Measurements from ENCODE around the gene ITGAL. TPM values are rescaled to one million over a fixed set of nuclear protein-coding genes. Genes with fewer than 3 reads are reported as not detected.
A peak's percentile ranks its signal among the peaks of the same experiment; 100 is the strongest.

ITGAL gene
- total and polyA plus RNA-seq, 2 of the 13 experiments (the other 11 are each of a cell fraction or from before 2014, with no cell fraction given), result 0.86 to 1.2 TPM

GRCh38 chr16:30526823-30527634 is 54.5 kb downstream of the ITGAL start (continued):
- no peak for TF ChIP-seq NCOA5 (CRISPR knock-in tag; IDR thresholded peaks at IDR 0.05)
- TF ChIP-seq ZNF274 (CRISPR knock-in tag; IDR thresholded peaks at IDR 0.05), result peak; percentile 79; the same call in 1 of the 2 replicates
- no peak for TF ChIP-seq REXO4 (CRISPR knock-in tag; IDR thresholded peaks at IDR 0.05; ENCODE audit: borderline replicate concordance)
- no peak for TF ChIP-seq ZNF773 (CRISPR knock-in tag; IDR thresholded peaks at IDR 0.05; ENCODE audit: borderline replicate concordance)
- TF ChIP-seq ZFP91 (CRISPR knock-in tag; IDR thresholded peaks at IDR 0.05; ENCODE audit: borderline replicate concordance), result peak; percentile 88; the same call in 1 of the 2 replicates
- no peak for TF ChIP-seq HIVEP1 (CRISPR knock-in tag; IDR thresholded peaks at IDR 0.05)
- peak; percentile 19; the same call in 1 of the 2 replicates for TF ChIP-seq TGIF2 (CRISPR knock-in tag; IDR thresholded peaks at IDR 0.05)
- TF ChIP-seq ZNF800 (CRISPR knock-in tag; IDR thresholded peaks at IDR 0.05), result peak; percentile 41
- TF ChIP-seq NR0B2 (CRISPR knock-in tag; IDR thresholded peaks at IDR 0.05), result peak; percentile 80; the same call in 1 of the 2 replicates
- TF ChIP-seq HNF1B (CRISPR knock-in tag; IDR thresholded peaks at IDR 0.05), result peak; percentile 79; the same call in 1 of the 2 replicates
- TF ChIP-seq ZNF451 (CRISPR knock-in tag; IDR thresholded peaks at IDR 0.05), result peak; percentile 73; the same call in 1 of the 2 replicates
- 0 out of 2 replicates have a peak, but pooled peaks have one; percentile 83 for TF ChIP-seq ZNF333 (CRISPR knock-in tag; IDR thresholded peaks at IDR 0.05; ENCODE audit: borderline replicate concordance)
- 0 out of 2 replicates have a peak, but pooled peaks have one; percentile 6 for TF ChIP-seq ZNF343 (CRISPR knock-in tag; IDR thresholded peaks at IDR 0.05)
- no peak for TF ChIP-seq GPN1 (CRISPR knock-in tag; IDR thresholded peaks at IDR 0.05; ENCODE audit: borderline replicate concordance)
- peak; percentile 86 for TF ChIP-seq ESRRA (CRISPR knock-in tag; IDR thresholded peaks at IDR 0.05; ENCODE audit: low read depth)
- TF ChIP-seq RAD51 (IDR thresholded peaks at IDR 0.05; ENCODE audit: borderline replicate concordance), result no peak
- TF ChIP-seq ZNF772 (CRISPR knock-in tag; IDR thresholded peaks at IDR 0.05), result peak; percentile 80; the same call in 1 of the 2 replicates
- peak; percentile 83; the same call in 1 of the 2 replicates for TF ChIP-seq ZNF607 (CRISPR knock-in tag; IDR thresholded peaks at IDR 0.05; ENCODE audit: borderline replicate concordance)
- TF ChIP-seq ZNF543 (CRISPR knock-in tag; IDR thresholded peaks at IDR 0.05), result 0 out of 2 replicates have a peak, but pooled peaks have one; percentile 51
- 0 out of 2 replicates have a peak, but pooled peaks have one; percentile 34 for TF ChIP-seq ZBTB21 (CRISPR knock-in tag; IDR thresholded peaks at IDR 0.05)
- TF ChIP-seq SMAD1 (CRISPR knock-in tag; IDR thresholded peaks at IDR 0.05; ENCODE audit: borderline replicate concordance, low read depth), result 0 out of 2 replicates have a peak, but pooled peaks have one; percentile 24
- no peak for TF ChIP-seq SMARCC2 (IDR thresholded peaks at IDR 0.05)
- peak; percentile 98 for TF ChIP-seq AGO2 (optimal IDR thresholded peaks at IDR 0.05; ENCODE audit: low read depth, low read length)
- TF ChIP-seq NCOA2 (CRISPR knock-in tag; IDR thresholded peaks at IDR 0.05), result no peak
